ENCODE results near the gene KLHDC1.
"Not testable (repeated sequence)": the region's sequence is repeated elsewhere in the genome, so short reads cannot be mapped to it uniquely, and the experiment has no call there.

The KLHDC1 gene

GRCh38 chr14:49732896-49733295 is 40.0 kb downstream of the KLHDC1 start:
- DNase-seq: no peak

GRCh38 chr14:49733836-49734235 is 40.9 kb downstream of the KLHDC1 start:
- no peak for DNase-seq

GRCh38 chr14:49735669-49736068 is 42.7 kb downstream of the KLHDC1 start:
- DNase-seq: not testable (repeated sequence)

GRCh38 chr14:49745191-49745590 is 52.3 kb downstream of the KLHDC1 start:
- no peak for DNase-seq

GRCh38 chr14:49746476-49746875 is 53.6 kb downstream of the KLHDC1 start:
- DNase-seq: not testable (repeated sequence)

- DNase-seq: no peak
Measured at GRCh38 chr14:49754570-49755097, 61.7 kb downstream of the KLHDC1 start.

- no peak for DNase-seq
Measured at GRCh38 chr14:49755378-49755777, 62.5 kb downstream of the KLHDC1 start.

GRCh38 chr14:49761839-49762551 is 69.1 kb downstream of the KLHDC1 start:
- DNase-seq: no peak

- DNase-seq: no peak
Measured at GRCh38 chr14:49766839-49767238, 73.9 kb downstream of the KLHDC1 start.

- DNase-seq: peak; percentile 77
Measured at GRCh38 chr14:49767270-49767570, 74.3 kb downstream of the KLHDC1 start.

- DNase-seq: peak; percentile 75
Measured at GRCh38 chr14:49767571-49768300, 74.8 kb downstream of the KLHDC1 start, which contains the start of gene KLHDC2. KLHDC2 (plus strand) TSS chr14:49768153; CDS start chr14:49768469, 316 bp downstream.

- DNase-seq: peak; percentile 42
Measured at GRCh38 chr14:49768301-49769121, 75.6 kb downstream of the KLHDC1 start.

- DNase-seq: peak; percentile 42
Measured at GRCh38 chr14:49769171-49769570, 76.3 kb downstream of the KLHDC1 start.

- peak; percentile 6 for DNase-seq
Measured at GRCh38 chr14:49769581-49770211, 76.8 kb downstream of the KLHDC1 start.

- DNase-seq: peak; percentile 21
Measured at GRCh38 chr14:49770212-49770817, 77.4 kb downstream of the KLHDC1 start.

- DNase-seq: not testable (repeated sequence)
Measured at GRCh38 chr14:49771691-49772090, 78.8 kb downstream of the KLHDC1 start.

GRCh38 chr14:49774106-49774505 is 81.2 kb downstream of the KLHDC1 start:
- DNase-seq: no peak

- DNase-seq: no peak
Measured at GRCh38 chr14:49778421-49778820, 85.5 kb downstream of the KLHDC1 start.

- DNase-seq: not testable (repeated sequence)
Measured at GRCh38 chr14:49781040-49781439, 88.1 kb downstream of the KLHDC1 start.

- no peak for DNase-seq
Measured at GRCh38 chr14:49783394-49784014, 90.6 kb downstream of the KLHDC1 start.

GRCh38 chr14:49786315-49786714 is 93.4 kb downstream of the KLHDC1 start:
- DNase-seq: no peak

GRCh38 chr14:49792618-49793017 is 99.7 kb downstream of the KLHDC1 start:
- no peak for DNase-seq

Data from NCI-H510A treated with DMSO at 0.1 percent for 48 hours (cell line).